ENCODE results near the gene LYRM2. TPM values are rescaled to one million over a fixed set of nuclear protein-coding genes. Genes with fewer than 3 reads are reported as not detected.

Gene LYRM2
- total and polyA plus RNA-seq, 3 donors from 2014 or later, result 18.6 to 32.5 (median 24.8) TPM

GRCh38 chr6:89520736-89521135, 117.8 kb downstream of the LYRM2 start:
- H3K36me3 ChIP-seq (ENCODE audit: low read depth, missing control alignments), result no peaks in the 10 kb centered on the region
- intact Hi-C loops (cut with DNase I; ENCODE audit: low total_unique reads), result no loop called here
- TF ChIP-seq POLR2A (IDR thresholded peaks at IDR 0.05), result no peak
- no peak for TF ChIP-seq CTCF (IDR thresholded peaks at IDR 0.05)
- no peak overlapping the region for H3K27ac ChIP-seq
- no peak overlapping the region for H3K4me3 ChIP-seq
- H3K27me3 ChIP-seq, result no peaks in the 10 kb centered on the region
- no peak for DNase-seq
- no peaks in the 10 kb centered on the region for H3K4me1 ChIP-seq
- no peaks in the 10 kb centered on the region for H3K9me3 ChIP-seq

GRCh38 chr6:89518352-89519055, 120.0 kb downstream of the LYRM2 start:
- intact Hi-C loops (cut with DNase I; ENCODE audit: low total_unique reads), result no loop called here
- Histone ChIP-seq H3K27ac (no peak overlapping the region), H3K4me3 (no peak overlapping the region), H3K36me3 (ENCODE audit: low read depth, missing control alignments) (no peaks in the 10 kb centered on the region), H3K9me3 (no peaks in the 10 kb centered on the region), H3K27me3 (no peaks in the 10 kb centered on the region), H3K4me1 (no peaks in the 10 kb centered on the region)
- no peak for DNase-seq
- WGBS, 2 donors, result 79 to 97% methylated on average over 4 of the region's 4 CpGs
- no peak for TF ChIP-seq POLR2A (IDR thresholded peaks at IDR 0.05)
- no peak for TF ChIP-seq CTCF (IDR thresholded peaks at IDR 0.05)

Other genes with a start within 250 kb of the LYRM2 start
- 10 to 100 TPM; 17.0 to 19.4 TPM for gene RRAGD, start 226.5 kb downstream of the LYRM2 start, total RNA-seq
- 27.0 TPM for gene RRAGD, start 226.5 kb downstream of the LYRM2 start, polyA plus RNA-seq (ENCODE audit: insufficient read depth, low read depth, low replicate concordance)
- gene ANKRD6, start 205.6 kb downstream of the LYRM2 start, total RNA-seq, result 10 to 100 TPM; 29.8 to 52.8 TPM
- gene ANKRD6, start 205.6 kb downstream of the LYRM2 start, polyA plus RNA-seq (ENCODE audit: insufficient read depth, low read depth, low replicate concordance), result 20.9 TPM
- gene MDN1, start 181.0 kb upstream of the LYRM2 start, total RNA-seq, result 10 to 100 TPM; 80.3 to 89.0 TPM
- 39.1 TPM for gene MDN1, start 181.0 kb upstream of the LYRM2 start, polyA plus RNA-seq (ENCODE audit: insufficient read depth, low read depth, low replicate concordance)
- gene CASP8AP2, start 191.1 kb upstream of the LYRM2 start, total RNA-seq, result 10 to 100 TPM; 18.3 to 21.6 TPM
- 3.3 TPM for gene CASP8AP2, start 191.1 kb upstream of the LYRM2 start, polyA plus RNA-seq (ENCODE audit: insufficient read depth, low read depth, low replicate concordance)